GM19395 (cell line): ENCODE results near the gene SPATA46.

Experiments
- ATAC-seq: cut with Tn5 transposase; IDR thresholded peaks from one replicate; pipeline ENCODE4 v1.9.1; 2021; ENCODE audit warnings: mild to moderate bottlenecking, moderate library complexity; ENCODE audit not compliant: unreplicated experiment

Gene SPATA46

DNA sequence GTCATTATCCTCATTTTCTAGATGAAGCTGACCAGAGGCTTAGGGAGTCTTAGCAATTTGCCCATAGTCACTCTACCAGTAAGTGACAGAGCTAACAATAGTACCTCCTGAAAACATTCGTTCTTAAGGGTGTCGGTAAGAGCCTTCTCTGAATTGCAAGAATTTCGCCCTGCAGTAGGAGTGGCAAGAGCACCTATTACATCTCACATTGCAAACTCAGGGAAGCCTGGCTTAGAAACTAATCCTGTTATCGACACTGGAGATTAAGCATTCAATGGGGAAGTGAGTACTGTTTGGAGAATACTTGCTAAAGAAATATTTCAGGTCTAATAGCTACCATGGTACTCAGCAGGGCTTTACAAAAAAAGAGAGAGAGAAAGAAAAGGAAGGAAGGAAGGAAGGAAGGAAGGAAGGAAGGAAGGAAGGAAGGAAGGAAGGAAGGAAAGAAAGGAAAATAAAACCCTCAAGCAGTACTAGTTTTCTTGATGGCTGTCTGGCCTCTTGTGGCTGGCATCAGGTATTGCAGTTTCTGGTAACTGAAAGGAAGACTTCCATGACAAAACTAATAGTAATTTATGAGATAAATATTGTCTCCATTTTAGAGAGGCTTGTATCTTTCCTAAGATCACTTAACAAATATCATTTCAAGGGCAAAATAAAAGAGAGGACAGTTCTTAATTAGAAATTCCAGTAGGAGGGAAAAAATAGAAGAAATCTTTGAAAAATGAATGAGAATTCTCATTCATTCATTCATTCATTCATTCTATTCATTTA, 15.3 kb upstream of the SPATA46 start:
- no peak for ATAC-seq

- ATAC-seq: no peak
These were observed 13.9 kb upstream of the SPATA46 start for GRCh38 chr1:162390396-162391185.

- no peak for ATAC-seq
These were observed 13.3 kb upstream of the SPATA46 start for GRCh38 chr1:162389971-162390370.

GRCh38 chr1:162389021-162389818, 12.6 kb upstream of the SPATA46 start:
- ATAC-seq: no peak

- no peak for ATAC-seq
These were observed 12.0 kb upstream of the SPATA46 start for GRCh38 chr1:162388615-162389014.

DNA sequence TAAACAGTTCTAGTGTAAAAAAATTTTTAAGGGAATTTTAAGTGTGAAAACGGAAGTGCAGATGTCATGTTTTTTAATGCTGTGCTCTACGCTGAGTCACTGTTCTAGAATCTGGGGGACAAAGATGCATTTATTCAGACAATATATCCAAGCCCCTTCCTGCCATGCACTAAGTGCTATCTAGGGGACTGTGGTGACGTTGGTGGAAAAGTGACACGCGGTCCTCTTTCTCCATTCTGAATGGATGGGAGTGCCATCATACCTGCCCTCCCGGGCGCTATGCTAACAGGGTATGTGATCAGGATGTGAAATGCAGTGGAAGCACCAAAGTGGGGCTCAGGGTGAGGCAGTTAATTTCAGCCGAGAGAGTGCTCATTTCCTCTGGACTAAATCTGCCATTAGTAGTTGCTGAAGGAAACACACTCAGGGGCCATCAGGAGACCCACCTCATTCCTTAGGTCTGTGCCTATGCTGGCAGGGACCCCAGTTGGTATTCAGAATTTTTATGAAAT, 11.5 kb upstream of the SPATA46 start:
- no peak for ATAC-seq

GRCh38 chr1:162387226-162388082, 10.8 kb upstream of the SPATA46 start:
- ATAC-seq: no peak

DNA sequence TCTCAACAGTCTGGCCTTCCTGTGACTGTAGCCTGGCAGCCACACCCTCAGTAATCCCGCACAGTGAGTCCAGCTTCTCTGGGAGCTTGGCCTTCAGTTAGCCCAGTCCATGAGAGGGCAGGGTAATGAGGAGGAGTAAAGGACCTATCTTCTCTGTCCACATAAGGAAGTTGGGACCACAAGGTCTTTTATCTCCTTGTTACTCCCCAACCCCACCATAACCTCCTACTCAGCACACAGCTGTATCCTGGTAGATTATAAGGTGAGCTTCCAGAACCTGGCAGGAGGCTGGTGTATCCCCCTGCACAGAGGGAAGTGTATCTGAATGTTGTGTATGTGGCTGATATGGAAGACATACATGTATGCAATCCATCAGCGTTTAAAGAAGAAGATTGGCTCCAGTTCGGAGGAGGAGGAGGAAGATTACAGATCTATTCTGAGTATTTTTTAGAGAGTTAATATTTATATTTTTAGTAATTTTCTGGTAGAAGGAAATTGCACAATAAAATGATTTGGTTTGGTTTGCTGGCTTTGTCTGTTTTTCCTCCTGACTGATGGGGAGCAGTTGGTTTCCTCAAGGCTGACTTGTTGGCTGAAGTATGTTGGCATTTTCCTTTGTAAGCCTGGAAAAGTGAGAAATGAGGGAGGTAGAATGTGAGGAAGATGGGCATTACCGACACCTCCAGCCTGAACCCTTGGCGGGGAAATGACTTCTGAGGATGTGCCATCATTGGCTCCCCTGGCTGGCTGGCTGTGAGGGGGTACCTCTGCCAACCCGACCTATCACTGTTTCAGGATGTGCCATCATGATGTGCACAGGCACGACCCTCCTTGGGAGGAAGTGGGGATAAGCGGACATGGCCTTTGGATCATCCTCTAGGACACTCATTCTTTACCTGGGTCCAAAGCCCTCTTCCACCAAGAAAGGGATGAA, 9.9 kb upstream of the SPATA46 start:
- no peak for ATAC-seq

GRCh38 chr1:162385702-162386101, 9.0 kb upstream of the SPATA46 start:
- no peak for ATAC-seq

DNA sequence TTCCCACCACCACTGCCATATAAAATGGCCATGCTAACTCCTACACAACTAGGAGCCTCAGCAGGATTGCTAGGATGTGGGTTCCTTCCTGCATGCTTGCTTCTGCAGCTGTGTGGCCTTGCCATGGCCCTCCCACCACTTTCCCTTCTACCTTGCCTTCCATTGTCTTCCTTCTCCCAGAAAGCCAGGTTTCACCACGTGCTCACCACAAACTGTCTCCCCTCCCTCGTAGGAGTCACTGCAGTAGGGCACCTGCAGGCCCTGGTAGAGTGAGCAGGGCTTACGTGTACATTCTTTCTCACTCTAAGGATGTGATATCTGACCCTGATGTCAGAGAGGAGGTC, 8.6 kb upstream of the SPATA46 start:
- no peak for ATAC-seq

- no peak for ATAC-seq
These were observed 8.1 kb upstream of the SPATA46 start for GRCh38 chr1:162384601-162385279.

DNA sequence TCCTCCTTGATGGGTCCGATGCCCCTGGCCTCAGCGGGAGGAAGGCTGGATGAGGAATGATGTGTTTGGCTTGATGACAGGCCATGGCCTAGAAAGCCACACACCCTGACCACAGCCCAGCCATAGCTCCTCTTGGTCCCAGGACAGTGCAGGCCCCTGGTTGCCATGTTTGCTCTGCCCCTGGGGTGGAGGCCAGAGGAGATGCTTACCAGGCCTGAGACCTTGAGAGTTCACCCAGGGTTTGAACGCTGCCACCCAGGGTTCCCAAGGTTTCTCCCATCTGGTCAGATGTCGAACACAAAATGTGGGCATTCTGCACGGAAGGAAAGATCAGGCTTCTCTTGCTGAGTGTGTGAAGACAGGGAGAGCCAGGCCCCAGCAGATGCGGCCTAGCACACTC, 7.5 kb upstream of the SPATA46 start:
- no peak for ATAC-seq

DNA sequence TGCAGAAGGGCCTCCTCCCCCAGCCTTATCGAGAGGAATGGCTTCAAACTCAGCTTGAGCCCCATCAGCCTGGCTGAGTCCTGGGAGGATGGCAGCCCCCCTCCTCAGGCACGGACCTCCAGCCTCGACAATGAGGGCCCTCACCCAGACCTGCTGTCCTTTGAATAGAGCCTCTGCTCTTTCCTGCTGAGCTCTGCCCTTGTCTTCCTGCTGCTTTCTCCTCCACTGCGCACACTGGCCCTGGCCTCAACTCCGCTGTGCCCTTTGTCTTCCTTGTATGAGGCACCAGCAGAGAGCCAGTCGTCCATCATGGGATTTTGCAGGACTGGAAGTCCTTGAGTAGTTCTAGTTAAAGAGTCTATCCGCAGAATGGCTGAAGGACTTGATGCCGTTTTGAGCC, 6.9 kb upstream of the SPATA46 start:
- no peak for ATAC-seq

- no peak for ATAC-seq
These were observed 6.4 kb upstream of the SPATA46 start for GRCh38 chr1:162383091-162383490.

DNA sequence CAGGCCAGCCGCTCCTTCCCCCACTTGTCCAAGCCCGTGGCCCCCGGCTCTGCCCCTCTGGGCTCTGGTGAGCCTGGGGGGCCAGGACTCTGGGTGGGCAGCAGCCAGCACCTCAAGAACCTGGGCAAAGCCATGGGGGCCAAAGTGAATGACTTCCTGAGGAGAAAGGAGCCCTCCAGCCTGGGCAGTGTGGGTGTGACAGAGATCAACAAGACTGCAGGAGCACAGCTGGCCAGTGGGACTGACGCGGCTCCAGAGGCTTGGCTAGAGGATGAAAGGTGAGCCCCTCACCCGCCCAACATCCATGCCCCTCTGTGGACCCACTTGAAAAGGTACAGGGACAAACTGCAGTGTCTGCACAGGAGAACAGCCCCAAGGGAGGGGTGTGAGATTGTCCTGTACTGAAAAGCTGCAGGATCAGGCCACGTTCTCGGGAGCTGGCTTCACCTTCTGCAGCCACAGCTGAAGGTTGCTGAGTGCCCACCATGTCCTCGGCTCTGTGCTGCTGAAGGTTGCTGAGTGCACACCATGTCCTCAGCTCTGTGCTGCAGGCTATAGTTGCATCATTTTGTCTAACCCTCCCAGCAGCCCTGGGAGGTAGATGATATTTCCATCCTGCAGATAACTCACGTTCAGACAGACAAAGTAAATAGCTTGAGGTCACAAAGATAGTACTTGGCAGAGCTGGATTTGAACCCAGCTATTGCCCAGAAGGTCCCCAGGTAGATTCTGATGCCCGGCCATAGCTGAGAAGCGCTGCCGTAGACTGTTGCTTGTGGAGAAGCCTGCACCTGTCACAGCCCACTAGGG, 5.5 kb upstream of the SPATA46 start:
- no peak for ATAC-seq

- ATAC-seq: no peak
These were observed 4.7 kb upstream of the SPATA46 start, which contains the start of gene C1orf226 for GRCh38 chr1:162381383-162381782. TSS of gene C1orf226 (plus strand) at chr1:162381728. CDS start at chr1:162381902, 174 bp downstream.

DNA sequence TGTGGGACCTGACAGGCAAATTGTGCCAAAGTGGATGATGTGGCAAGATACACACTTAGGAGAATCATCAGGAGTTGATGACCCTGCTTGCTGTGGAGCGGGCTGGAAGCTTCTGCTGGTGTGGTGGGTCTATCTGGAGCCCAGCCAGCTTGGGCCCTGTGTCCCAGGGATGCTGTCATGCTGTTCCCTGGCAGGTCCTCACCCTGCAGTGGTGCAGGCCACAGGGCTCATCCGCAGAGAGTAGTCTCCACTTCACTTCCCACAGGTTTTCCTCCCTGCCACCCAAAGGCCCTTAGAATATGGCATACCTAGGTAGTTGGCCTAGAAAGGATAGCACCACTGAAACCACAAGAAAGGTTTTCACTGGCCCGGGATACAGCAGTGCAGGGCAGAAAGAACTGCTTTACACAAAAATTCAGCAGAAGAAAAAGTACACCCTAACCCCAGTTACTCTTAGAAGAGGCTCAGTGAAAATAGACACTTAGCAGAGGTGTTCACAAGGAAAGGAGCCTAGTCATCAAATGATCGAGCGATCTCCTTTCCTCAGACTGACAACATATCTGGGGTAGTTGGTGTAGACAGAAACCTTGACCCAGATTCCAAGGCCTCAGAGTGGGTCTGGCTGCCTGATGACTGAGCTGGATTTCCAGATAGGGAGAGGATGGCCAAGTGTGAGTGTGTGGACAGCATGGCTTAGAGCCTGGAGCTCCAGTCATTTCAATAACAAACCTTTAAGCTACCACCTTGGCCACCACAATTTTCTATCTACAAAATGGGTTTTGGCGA, 3.6 kb upstream of the SPATA46 start:
- no peak for ATAC-seq
